Measurements from ENCODE around the gene SLC34A3.

The SLC34A3 gene

GRCh38 chr9:137217276-137218211 is 13.2 kb upstream of the SLC34A3 start:
- Histone ChIP-seq H3K27ac (ENCODE audit: low read depth, low read length) (peak overlapping the region; percentile 73), H3K36me3 (ENCODE audit: control insufficient read depth in 1 of 2, insufficient read depth in 2 of 2, low read length in 2 of 2) (peaks cover 0 to 8% of the 10 kb centered on the region in 2 donors), H3K27me3 (ENCODE audit: control insufficient read depth in 1 of 2, insufficient read depth in 2 of 2, low read length in 2 of 2) (no peaks in the 10 kb centered on the region), H3K4me1 (ENCODE audit: control insufficient read depth in 1 of 2, insufficient read depth in 2 of 2, low read length in 2 of 2) (peaks cover 9 to 34% of the 10 kb centered on the region in 2 donors), H3K9ac (ENCODE audit: low read depth in 1 of 2, low read length in 2 of 2) (peak overlapping the region; percentile 66 to 73), H3K4me3 (ENCODE audit: low read depth in 1 of 2, low read length in 2 of 2) (peak overlapping the region; percentile 60 to 61), H3K9me3 (ENCODE audit: control insufficient read depth in 1 of 2, low read length in 2 of 2) (no peaks in the 10 kb centered on the region)

- Histone ChIP-seq H3K4me3 (ENCODE audit: low read depth in 1 of 2, low read length in 2 of 2) (peak overlapping the region; percentile 60 to 61), H3K4me1 (ENCODE audit: control insufficient read depth in 1 of 2, insufficient read depth in 2 of 2, low read length in 2 of 2) (peaks cover 13 to 41% of the 10 kb centered on the region in 2 donors), H3K36me3 (ENCODE audit: control insufficient read depth in 1 of 2, insufficient read depth in 2 of 2, low read length in 2 of 2) (peaks cover 0 to 8% of the 10 kb centered on the region in 2 donors)
Observed at GRCh38 chr9:137218212-137218753, 12.4 kb upstream of the SLC34A3 start.

GRCh38 chr9:137218754-137219271 is 11.9 kb upstream of the SLC34A3 start:
- peak overlapping the region; percentile 56 for H3K27ac ChIP-seq (ENCODE audit: low read depth, low read length)
- H3K4me1 ChIP-seq (ENCODE audit: control insufficient read depth in 1 of 2, insufficient read depth in 2 of 2, low read length in 2 of 2), result peaks cover 13 to 43% of the 10 kb centered on the region in 2 donors
- H3K4me3 ChIP-seq (ENCODE audit: low read depth in 1 of 2, low read length in 2 of 2), result peak overlapping the region; percentile 60 to 61

More at GRCh38 chr9:137218212-137218753, 12.4 kb upstream of the SLC34A3 start:
- Histone ChIP-seq H3K9me3 (ENCODE audit: control insufficient read depth in 1 of 2, low read length in 2 of 2) (no peaks in the 10 kb centered on the region), H3K27me3 (ENCODE audit: control insufficient read depth in 1 of 2, insufficient read depth in 2 of 2, low read length in 2 of 2) (no peaks in the 10 kb centered on the region), H3K9ac (ENCODE audit: low read depth in 1 of 2, low read length in 2 of 2) (peak overlapping the region; percentile 66 to 73), H3K27ac (ENCODE audit: low read depth, low read length) (peak overlapping the region; percentile 56)

GRCh38 chr9:137219757-137220316 is 10.9 kb upstream of the SLC34A3 start:
- Histone ChIP-seq H3K9ac (ENCODE audit: low read depth in 1 of 2, low read length in 2 of 2) (no peak overlapping the region), H3K27me3 (ENCODE audit: control insufficient read depth in 1 of 2, insufficient read depth in 2 of 2, low read length in 2 of 2) (no peaks in the 10 kb centered on the region), H3K27ac (ENCODE audit: low read depth, low read length) (no peak overlapping the region), H3K36me3 (ENCODE audit: control insufficient read depth in 1 of 2, insufficient read depth in 2 of 2, low read length in 2 of 2) (peaks cover 0 to 8% of the 10 kb centered on the region in 2 donors), H3K9me3 (ENCODE audit: control insufficient read depth in 1 of 2, low read length in 2 of 2) (no peaks in the 10 kb centered on the region), H3K4me1 (ENCODE audit: control insufficient read depth in 1 of 2, insufficient read depth in 2 of 2, low read length in 2 of 2) (peaks cover 13 to 52% of the 10 kb centered on the region in 2 donors), H3K4me3 (ENCODE audit: low read depth in 1 of 2, low read length in 2 of 2) (no peak overlapping the region)

More at GRCh38 chr9:137218754-137219271, 11.9 kb upstream of the SLC34A3 start:
- Histone ChIP-seq H3K9me3 (ENCODE audit: control insufficient read depth in 1 of 2, low read length in 2 of 2) (no peaks in the 10 kb centered on the region), H3K27me3 (ENCODE audit: control insufficient read depth in 1 of 2, insufficient read depth in 2 of 2, low read length in 2 of 2) (no peaks in the 10 kb centered on the region), H3K9ac (ENCODE audit: low read depth in 1 of 2, low read length in 2 of 2) (peak overlapping the region; percentile 40 to 73), H3K36me3 (ENCODE audit: control insufficient read depth in 1 of 2, insufficient read depth in 2 of 2, low read length in 2 of 2) (peaks cover 0 to 8% of the 10 kb centered on the region in 2 donors)

- H3K4me1 ChIP-seq (ENCODE audit: control insufficient read depth in 1 of 2, insufficient read depth in 2 of 2, low read length in 2 of 2), result peaks cover 13 to 58% of the 10 kb centered on the region in 2 donors
- H3K27me3 ChIP-seq (ENCODE audit: control insufficient read depth in 1 of 2, insufficient read depth in 2 of 2, low read length in 2 of 2), result no peaks in the 10 kb centered on the region
- peaks cover 0 to 6% of the 10 kb centered on the region in 2 donors for H3K36me3 ChIP-seq (ENCODE audit: control insufficient read depth in 1 of 2, insufficient read depth in 2 of 2, low read length in 2 of 2)
- H3K4me3 ChIP-seq (ENCODE audit: low read depth in 1 of 2, low read length in 2 of 2), result no peak overlapping the region
- no peak overlapping the region for H3K27ac ChIP-seq (ENCODE audit: low read depth, low read length)
- H3K9me3 ChIP-seq (ENCODE audit: control insufficient read depth in 1 of 2, low read length in 2 of 2), result no peaks in the 10 kb centered on the region
- no peak overlapping the region for H3K9ac ChIP-seq (ENCODE audit: low read depth in 1 of 2, low read length in 2 of 2)
Observed at GRCh38 chr9:137220317-137221094, 10.2 kb upstream of the SLC34A3 start.

- Histone ChIP-seq H3K4me3 (ENCODE audit: low read depth in 1 of 2, low read length in 2 of 2) (no peak overlapping the region), H3K36me3 (ENCODE audit: control insufficient read depth in 1 of 2, insufficient read depth in 2 of 2, low read length in 2 of 2) (peaks cover 0 to 2% of the 10 kb centered on the region in 2 donors), H3K27ac (ENCODE audit: low read depth, low read length) (no peak overlapping the region), H3K9me3 (ENCODE audit: control insufficient read depth in 1 of 2, low read length in 2 of 2) (no peaks in the 10 kb centered on the region), H3K27me3 (ENCODE audit: control insufficient read depth in 1 of 2, insufficient read depth in 2 of 2, low read length in 2 of 2) (no peaks in the 10 kb centered on the region), H3K9ac (ENCODE audit: low read depth in 1 of 2, low read length in 2 of 2) (no peak overlapping the region), H3K4me1 (ENCODE audit: control insufficient read depth in 1 of 2, insufficient read depth in 2 of 2, low read length in 2 of 2) (peaks cover 13 to 58% of the 10 kb centered on the region in 2 donors)
Observed at GRCh38 chr9:137221095-137221505, 9.6 kb upstream of the SLC34A3 start.

- no peaks in the 10 kb centered on the region for H3K36me3 ChIP-seq (ENCODE audit: control insufficient read depth in 1 of 2, insufficient read depth in 2 of 2, low read length in 2 of 2)
- no peak overlapping the region for H3K27ac ChIP-seq (ENCODE audit: low read depth, low read length)
- no peaks in the 10 kb centered on the region for H3K27me3 ChIP-seq (ENCODE audit: control insufficient read depth in 1 of 2, insufficient read depth in 2 of 2, low read length in 2 of 2)
- no peaks in the 10 kb centered on the region for H3K9me3 ChIP-seq (ENCODE audit: control insufficient read depth in 1 of 2, low read length in 2 of 2)
- peak overlapping the region in 1 of 2 donors; percentile 36 for H3K4me3 ChIP-seq (ENCODE audit: low read depth in 1 of 2, low read length in 2 of 2)
- H3K4me1 ChIP-seq (ENCODE audit: control insufficient read depth in 1 of 2, insufficient read depth in 2 of 2, low read length in 2 of 2), result peaks cover 13 to 57% of the 10 kb centered on the region in 2 donors
- no peak overlapping the region for H3K9ac ChIP-seq (ENCODE audit: low read depth in 1 of 2, low read length in 2 of 2)
Observed at GRCh38 chr9:137221506-137222111, 9.1 kb upstream of the SLC34A3 start.

- H3K27me3 ChIP-seq (ENCODE audit: control insufficient read depth in 1 of 2, insufficient read depth in 2 of 2, low read length in 2 of 2), result no peaks in the 10 kb centered on the region
- H3K4me3 ChIP-seq (ENCODE audit: low read depth in 1 of 2, low read length in 2 of 2), result peak within 1 kb of the TSS; percentile 74 to 80
- H3K9me3 ChIP-seq (ENCODE audit: control insufficient read depth in 1 of 2, low read length in 2 of 2), result no peaks in the 10 kb centered on the region
- peak within 1 kb of the TSS; percentile 85 for H3K27ac ChIP-seq (ENCODE audit: low read depth, low read length)
- peaks cover 18 to 54% of the 10 kb centered on the region in 2 donors for H3K4me1 ChIP-seq (ENCODE audit: control insufficient read depth in 1 of 2, insufficient read depth in 2 of 2, low read length in 2 of 2)
- peak within 1 kb of the TSS; percentile 66 to 86 for H3K9ac ChIP-seq (ENCODE audit: low read depth in 1 of 2, low read length in 2 of 2)
- H3K36me3 ChIP-seq (ENCODE audit: control insufficient read depth in 1 of 2, insufficient read depth in 2 of 2, low read length in 2 of 2), result no peaks in the 10 kb centered on the region
Observed at GRCh38 chr9:137222190-137223077, 8.3 kb upstream of the SLC34A3 start, which contains the start of gene RNF208. RNF208 (minus strand) TSS chr9:137222240; CDS start chr9:137221212, 1,028 bp downstream.
